SKM-1 (cell line): ENCODE data around the gene CTNNA3.

Experiments used
- DNase-seq: peaks from one replicate; lab custom pipeline; 2025; ENCODE audit not compliant: unreplicated experiment; lab: John Stamatoyannopoulos, UW

The CTNNA3 gene

DNA sequence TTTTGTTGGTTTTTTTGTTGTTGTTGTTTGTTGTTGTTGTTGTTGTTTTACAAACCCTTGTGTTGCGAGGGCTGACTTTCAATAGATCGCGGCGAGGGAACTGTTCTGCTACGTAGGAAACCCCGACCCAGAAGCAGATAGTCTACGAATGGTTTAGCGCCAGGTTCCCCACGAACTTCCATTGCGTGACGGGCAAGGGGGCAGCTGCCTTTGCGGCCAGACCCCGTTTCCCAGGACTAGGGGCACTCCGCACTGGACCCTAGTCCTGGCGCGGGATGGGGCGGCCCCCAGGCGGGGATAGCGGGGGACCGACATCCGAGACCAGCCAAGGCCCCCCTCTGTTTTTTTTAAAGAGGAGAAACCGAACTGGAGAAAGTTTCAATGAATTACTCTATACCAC lies 650.6 kb downstream of the CTNNA3 start:
- no peak for DNase-seq

DNA sequence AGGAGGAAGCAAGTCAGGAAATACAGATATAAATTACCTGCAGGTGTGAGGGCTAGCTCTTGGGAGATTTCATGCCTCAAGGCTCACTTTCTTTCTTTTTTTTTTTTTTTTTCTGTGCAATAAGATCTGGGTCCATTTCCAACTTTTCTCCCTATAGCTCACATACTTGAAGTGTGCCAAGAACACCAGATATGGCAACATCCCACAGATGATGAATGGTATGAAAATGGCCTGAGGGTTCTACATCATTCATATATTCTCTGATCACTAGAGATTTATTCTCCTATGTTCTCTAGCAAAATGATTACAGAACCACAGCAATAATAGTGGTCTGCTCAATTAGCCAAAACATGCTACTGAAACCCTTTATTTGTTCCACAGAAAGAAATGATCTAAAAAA lies 653.0 kb downstream of the CTNNA3 start:
- DNase-seq = no peak

DNA sequence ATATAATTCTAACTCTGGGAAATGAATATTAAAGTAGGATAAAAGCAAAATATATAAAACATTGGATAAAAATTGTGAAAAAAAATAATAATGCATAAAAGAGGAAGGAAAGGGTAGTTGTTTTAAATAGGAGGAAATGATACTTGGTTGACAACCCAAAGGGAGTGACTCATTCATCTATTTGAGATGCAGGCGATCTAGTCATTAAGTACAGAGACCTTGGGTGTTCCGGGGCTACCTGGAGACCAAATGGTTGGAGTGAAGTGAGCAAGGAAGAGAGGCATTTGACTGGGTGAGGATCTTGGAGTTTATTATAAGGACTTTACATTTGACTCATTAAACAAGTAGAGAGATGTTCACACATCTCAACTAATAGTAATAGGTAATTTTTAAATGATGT lies 659.2 kb downstream of the CTNNA3 start:
- no peak for DNase-seq

DNA sequence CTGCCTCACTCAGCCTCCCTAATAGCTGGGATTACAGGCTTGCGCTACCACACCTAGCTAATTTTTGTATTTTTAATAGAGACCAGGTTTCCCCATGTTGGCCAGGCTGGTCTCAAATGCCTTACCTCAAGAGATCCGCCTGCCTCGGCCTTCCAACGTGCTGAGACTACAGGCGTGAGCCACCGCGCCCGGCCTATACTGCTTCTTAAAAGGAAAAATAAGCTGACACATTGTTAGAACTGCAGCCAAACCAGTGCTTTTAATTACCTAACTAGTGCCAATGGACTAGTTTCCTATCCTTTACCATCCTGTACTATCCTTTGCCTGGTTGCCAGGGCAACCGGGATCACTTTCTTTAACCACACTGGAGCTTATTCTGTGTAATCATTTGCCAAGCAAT lies 662.1 kb downstream of the CTNNA3 start:
- no peak for DNase-seq

DNA sequence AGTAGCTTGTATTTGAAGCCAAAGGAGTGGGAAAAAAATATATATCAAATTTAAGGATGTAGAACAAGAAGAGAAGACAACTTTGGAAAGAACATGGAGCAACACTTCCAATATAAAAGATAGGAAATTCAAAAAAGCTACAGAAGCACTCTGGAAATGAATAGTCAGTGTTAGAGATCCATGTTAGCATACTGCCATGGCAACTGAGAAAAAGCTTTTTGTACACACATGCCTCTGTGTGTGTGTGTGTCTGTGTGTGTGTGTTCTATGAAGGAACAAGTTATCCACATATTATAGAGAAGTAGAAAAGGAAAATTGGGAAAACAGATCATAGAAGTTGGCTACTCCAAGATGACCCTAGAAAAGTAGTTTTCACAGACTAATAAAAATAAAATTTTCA lies 673.9 kb downstream of the CTNNA3 start:
- DNase-seq = no peak

DNA sequence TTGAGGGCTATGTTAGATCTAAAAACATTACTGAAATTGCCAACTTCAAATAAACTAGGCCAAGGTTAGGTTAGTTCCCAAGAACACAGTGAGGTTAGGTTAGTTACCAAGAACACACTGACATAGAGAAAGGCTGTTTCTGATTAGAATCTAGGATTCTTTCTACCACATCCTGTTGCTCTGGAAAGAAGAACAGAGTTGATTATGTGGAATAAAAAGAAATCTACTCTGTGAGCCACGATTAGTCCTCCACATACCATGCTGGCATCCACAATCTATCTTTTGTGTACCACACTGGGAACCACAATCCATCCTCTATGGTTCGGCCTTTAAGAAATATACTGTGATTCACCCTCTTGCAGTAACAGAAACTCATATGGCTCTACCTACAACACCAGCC lies 678.8 kb downstream of the CTNNA3 start:
- DNase-seq = no peak

DNA sequence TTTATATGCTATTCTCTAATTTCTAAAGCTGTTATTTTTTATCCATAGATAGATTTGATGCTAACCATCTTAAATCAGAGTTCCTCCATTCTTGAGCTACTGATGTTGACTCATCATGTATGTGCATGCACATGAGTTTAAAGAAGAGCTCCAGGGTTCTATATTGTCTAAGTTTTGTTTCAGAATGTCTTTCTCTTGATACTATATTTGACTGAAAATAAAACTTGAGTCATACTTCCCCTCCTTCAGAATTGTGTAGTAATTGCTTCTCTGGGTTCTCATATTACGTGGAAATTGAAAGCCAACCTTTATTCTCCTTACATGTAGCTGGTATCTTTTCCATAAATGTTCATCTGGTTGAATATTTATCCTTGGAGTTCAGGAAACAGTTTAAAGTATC lies 680.8 kb downstream of the CTNNA3 start:
- DNase-seq = no peak

DNA sequence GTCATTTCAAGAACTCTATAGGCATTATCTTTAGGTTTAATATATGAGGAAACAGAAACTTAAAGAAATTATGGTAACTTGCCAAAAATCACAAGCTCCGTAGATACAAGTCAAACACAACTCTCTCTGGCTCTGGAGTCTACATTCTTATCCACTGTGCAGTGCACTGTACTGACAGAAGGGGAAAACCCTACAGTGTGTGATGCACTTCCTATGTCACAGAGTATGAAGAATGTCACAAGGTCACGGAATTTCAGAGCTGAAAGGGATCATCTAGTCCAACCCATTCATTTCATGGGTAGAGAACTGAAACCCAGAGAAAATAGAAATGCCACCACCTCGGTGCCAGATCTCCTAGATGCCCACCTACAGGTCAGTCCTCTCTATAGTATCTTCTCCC lies 684.0 kb downstream of the CTNNA3 start:
- no peak for DNase-seq

DNA sequence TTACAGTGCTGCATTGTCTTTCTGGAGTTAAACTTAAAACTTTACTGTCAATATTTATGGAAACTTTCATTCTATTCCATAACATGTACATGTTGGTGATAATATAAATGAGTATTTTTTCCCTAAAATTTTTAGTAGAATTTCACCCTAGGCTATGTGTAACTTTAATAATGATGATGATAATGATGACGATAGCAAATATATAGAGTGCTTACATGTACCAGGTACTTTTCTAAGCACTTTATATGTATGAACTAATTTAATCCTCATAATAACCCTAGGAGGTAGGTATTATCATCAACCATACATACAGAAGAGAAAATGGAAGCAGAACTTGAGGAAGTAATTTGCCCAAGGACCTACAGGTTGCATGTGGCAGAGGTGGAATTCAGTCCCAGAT lies 684.5 kb downstream of the CTNNA3 start:
- DNase-seq = no peak

DNA sequence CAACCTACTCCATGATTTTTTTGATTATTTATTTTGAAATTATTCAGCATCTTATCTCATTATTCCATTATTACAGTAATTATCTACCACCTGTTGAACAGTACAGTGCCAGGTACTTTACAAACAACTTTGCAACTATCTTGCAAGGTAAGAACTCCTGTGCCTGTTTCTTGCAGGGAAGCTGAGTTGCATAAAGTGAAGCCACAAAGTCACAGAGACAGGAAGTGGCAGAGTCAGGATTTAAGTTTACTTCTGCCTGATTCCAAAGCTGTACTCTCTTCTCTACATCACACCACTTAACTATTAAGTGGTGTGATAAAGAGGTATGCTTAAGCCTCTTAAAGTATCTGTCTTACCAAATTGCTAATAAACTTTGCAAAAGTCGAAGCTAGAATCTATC lies 690.0 kb downstream of the CTNNA3 start:
- DNase-seq = no peak

DNA sequence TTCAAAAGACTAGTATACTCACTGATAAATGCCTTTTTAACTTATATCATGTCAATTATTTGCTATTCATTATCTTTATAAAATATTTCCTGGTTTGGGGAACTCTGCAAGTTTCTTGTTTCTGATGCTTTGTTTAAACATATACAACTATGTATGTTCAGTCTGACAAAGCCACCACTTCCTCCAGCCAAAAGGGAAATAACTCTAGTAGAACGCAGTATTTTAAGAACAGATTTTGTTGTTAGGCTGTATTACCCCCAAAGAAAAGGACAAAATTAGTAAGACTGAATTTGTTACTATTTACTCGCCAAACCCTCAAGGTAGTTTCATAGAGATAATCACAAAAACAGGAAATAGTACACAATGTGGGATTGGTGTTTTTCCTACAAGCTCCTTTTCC lies 691.3 kb downstream of the CTNNA3 start:
- no peak for DNase-seq

DNA sequence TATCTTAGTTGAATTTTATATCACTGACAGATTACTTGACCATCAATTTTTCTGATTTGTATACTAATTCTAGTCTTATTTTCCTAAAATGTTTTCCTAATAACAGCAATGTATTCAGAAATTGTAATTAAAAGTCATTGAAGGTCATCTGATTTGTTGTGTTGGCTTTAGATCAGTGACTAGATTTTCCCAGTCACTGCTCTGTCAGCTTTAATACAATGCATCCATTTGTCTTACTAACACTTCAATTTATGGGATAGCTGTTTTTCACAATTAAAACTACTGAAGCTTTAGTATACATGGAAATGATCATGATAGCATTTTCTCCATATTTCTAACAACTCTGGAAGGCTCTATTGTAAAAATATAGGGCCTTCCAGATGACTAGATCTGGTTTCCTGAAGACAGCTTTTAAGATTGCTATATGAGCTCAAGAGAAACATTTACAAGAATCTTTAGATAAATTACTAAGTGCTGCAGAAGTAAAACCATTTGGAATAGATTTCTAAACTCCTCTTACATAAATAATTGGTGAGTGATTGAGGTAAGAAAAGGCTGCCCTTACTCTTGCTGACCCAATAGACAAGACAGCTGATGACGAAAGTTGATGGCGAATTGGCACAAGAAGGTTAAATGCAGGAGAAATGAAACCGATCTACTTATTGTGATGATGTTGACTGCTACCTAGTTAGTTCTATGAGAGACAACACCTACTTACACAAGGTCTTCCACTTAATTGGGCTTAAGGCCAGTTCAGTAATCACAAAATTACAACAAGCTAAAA lies 696.0 kb downstream of the CTNNA3 start:
- no peak for DNase-seq

DNA sequence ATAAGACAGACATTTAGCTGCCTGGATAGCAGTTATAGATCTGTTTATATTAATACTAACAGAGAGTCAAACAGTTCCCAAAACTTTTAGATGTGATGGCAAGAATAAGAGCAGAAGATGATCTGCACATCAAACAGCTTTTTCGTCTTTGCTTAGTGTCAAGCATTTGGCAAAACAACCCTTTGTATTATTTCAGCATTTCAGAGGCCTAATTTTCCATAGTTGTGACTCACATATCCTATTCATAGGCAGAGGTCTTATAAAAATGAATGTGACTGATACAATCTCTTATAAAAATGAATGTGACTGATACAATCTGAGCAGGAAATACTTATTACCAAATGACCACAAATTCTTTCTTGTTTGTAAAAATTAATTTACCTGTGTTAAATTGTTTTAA lies 699.0 kb downstream of the CTNNA3 start:
- no peak for DNase-seq

DNA sequence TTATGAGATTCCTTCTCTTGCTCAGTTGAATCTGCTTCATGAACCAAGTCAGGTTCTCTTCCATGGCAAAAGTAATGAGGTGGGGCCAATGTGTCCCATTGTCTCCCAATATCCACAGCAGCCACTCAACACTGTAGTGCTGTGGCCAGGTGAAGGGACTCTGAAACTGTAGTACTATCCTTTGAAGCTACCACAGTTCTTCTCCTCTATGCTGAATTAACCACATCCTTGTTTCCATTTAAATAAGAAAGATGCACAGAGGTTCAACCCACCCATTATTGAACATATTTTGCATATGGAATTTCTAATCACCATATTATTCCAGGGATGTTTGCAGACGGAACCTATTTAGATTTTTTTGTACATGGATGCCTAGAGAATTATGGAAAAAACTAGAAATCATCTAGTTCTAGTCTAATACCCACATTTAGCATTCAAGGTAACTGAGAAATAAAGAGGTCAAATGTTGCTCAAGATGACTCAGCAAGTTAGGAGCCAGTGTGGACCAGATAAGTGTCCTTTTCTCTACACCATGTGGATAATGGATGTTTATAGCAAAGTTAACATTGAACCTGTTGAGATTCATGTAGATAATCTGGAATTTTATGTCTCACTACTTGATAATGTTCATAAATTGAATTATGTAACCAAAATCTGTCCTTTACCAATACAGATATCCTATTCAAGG lies 705.7 kb downstream of the CTNNA3 start:
- DNase-seq = no peak

DNA sequence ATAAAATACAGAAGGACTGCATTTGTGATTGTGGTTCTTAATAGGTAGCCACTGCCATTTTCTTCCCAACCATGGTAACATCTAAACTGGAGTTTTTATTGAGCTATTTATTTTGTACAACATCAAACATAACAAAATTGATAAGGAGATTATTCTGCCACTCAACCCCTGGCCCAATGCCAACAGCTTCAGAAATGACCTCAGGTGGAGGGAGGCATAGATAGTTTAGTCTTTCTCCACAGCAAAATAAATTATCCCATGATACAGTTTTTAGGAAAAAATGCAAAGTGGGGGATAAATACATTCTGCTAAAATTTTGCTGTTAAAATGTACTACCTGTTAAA lies 712.5 kb downstream of the CTNNA3 start:
- DNase-seq = no peak

DNA sequence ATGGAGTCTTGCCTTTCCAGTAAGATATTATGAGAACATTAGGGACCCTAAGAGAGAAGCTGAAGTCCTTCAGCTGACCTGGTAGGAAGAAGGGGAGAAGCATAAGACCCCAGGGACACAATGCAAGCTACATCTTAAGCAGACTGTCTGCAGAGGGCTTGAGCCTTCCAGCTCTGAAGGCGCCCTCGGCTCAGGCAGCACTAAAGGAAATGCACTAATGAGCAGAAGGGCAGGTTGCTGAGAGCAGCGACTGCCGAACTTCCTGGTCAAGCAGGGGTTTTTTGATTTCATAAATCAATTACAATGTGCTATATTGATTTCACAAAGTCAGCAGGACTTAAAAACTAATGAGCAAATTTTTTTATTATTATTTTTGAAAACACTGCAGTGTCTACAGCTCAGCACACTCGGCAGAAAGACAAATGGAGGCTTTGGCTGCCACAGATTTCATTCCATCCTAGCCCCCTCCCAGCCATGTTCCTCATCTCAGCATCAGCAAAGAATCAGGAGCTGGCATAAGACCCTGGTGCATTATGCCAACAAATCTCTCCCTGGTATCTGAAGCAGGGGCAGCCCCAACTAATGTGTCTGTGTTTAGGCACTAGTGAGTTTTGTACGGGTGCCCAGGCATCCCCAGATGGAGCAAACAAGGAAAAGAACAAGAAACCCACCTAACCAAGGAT lies 713.1 kb downstream of the CTNNA3 start:
- no peak for DNase-seq

DNA sequence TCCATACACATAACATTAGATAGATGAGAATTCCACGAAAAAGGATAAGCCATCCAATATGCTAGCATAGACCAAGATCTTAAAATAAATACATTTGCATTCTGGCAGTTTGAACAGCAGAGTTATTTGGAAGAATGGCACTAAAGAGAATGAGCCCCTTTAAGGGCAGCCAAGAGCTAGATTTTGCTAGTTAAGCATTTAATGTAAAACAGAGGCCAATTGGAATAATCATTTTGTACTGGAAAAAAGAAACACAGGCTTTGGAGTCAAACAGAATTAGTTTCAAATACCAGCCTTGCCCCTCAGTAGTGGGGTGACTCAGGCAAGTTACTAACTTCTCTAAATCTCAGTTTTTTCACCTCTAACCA lies 714.0 kb downstream of the CTNNA3 start:
- DNase-seq = no peak

DNA sequence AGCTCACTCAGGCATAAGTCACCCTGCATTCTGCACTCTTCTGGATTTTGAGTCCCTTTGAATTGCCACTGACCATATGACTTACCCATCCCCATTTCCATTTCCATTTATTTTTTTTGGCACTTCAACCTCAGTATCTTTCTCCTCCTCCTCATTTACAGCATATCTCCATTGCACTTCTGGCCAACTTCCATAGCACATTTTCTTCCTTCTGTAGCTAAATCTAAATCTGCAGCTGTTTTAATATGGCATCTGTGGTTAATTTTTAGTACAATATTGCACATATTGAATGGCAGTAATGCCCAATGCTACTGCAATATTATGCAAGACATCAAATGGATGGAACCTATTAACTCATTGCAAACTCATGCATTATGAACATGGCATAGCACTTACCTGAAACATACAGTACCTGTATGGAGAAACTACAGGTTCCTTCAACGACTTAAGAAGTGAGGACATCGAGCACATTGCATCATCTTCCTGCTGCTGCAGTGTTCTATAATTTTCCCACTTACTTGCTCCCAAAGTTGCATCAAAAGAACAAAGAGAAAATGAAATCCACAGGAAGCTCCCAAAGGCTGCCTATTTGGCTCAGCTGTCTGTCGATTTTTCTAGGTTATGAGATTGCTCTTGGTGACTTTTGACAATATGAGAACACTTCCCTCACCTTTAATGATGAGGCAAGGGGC lies 714.5 kb downstream of the CTNNA3 start:
- DNase-seq = no peak

DNA sequence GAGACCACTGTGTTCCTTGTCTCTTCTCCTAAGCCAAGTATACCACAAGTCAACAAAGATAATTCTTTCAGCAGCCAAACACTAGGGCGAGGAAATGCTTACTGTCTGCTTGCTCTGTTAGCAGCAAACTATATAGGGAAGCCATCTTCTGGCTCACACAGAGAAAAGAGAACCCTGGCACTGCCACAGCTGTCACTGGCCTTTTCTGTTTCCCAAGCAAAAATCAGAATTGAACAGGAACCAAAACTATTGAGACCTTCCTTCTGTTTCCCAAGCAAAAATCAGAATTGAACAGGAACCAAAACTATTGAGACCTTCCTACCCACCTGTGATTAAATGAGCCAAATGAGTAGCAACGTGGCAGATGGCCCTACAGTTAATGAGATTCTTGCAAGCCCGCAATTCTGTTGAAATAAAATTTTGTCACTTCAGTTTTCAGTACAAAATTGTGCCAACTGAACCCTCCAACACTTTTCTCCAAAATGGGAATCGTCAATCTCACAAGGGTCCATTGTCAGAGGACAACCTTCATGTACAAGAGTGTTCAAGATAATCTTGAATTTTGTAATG lies 715.7 kb downstream of the CTNNA3 start:
- DNase-seq = no peak

DNA sequence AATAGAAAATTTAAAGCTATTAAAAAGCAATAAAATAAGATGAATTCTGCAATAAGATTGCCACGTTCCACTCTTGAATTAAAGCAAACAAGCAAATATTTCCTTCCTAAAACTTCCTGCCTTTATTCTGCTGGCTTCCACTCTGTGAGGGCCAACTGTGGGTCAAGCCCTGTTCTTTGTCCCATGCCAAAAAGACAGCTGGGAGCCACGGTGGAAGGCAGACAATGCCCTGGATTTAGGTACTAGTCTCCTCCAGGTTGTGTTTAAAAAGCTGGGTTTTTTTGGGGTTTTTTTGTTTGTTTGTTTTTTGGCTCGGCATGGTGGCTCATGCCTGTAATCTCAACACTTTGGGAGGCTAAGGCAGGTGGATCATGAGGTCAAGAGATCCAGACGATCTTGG lies 731.0 kb downstream of the CTNNA3 start:
- DNase-seq = no peak

DNA sequence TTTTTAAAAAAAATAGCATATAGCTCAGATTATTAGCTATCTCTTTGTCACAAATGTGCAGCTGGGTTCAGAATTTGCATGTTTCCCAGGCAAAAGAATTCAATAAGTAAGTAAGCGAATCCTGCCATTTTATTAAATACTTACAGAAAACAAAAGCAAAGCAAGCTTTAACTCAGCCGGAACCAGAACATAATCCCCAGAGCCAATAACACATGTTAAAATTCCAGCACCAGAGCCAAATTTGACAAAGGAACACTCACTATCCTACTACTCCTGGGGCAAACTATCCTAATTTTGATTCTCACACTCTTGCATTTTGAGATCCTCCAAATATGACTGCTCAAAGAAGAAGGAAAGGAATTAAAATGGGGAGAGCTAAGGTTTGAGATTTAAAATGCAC lies 737.5 kb downstream of the CTNNA3 start:
- DNase-seq = no peak

DNA sequence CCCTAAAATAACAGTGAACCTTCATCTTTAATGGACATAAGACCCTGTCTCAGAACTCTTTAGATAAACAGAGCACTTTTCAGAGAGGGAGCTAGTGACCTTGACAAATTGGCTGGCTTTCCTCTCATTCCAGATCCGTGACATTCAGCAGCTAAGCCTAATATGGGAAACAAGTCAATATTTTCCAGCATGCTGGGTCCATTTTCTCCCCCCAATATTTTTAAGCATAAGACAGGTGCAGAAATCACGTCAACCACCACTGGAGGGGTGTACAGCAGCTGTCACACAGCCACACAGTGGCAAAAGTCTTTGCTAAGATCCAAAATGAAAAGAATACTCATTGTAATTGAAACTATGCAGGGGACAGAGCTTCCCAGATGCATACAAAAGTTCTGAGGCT lies 744.1 kb downstream of the CTNNA3 start:
- no peak for DNase-seq
